HCT116 (cell line): ENCODE data around the gene TAF6. TPM values are rescaled to one million over a fixed set of nuclear protein-coding genes. Genes with fewer than 3 reads are reported as not detected.

ENCODE experiments used
- ATAC-seq: fragments of 200-7000 bp; cut with Tn5 transposase; 2 replicates; pipeline ENCODE4 v1.9.1; 2020; ENCODE audit warnings: mild to moderate bottlenecking, moderate library complexity
- BruUV-seq: library from RNA; stranded (reverse); fragments of 400-500 nt; replicated peaks from 2 replicates; lab custom pipeline; 2021; lab: Mats Ljungman, UMichigan
- CTCF ChIA-PET: fragments of 300-600 bp; sonication (Branson Sonifier 250); formaldehyde crosslinking; loops from one replicate; lab custom pipeline; 2021; ENCODE audit warnings: antibody characterized with exemption; lab: Charles Lee
- POLR2A ChIA-PET: fragments of 300-600, 350-600 bp; sonication (Branson Sonifier 250); formaldehyde crosslinking; loops from one replicate; lab custom pipeline; 2021; ENCODE audit warnings: antibody characterized with exemption; lab: Charles Lee
- RAD21 ChIA-PET, 2 experiments: fragments of 300-600 bp; sonication (Branson Sonifier 250); formaldehyde crosslinking; loops; one replicate each; lab custom pipeline; 2023; ENCODE audit warnings: low total read pairs in 2 of 2; ENCODE audit not compliant: uncharacterized antibody in 2 of 2, unreplicated experiment in 2 of 2, low non-redundant PET in 1 of 2; lab: Charles Lee
- DNase-seq: peaks from one replicate; pipeline ENCODE4 v3.0.0-alpha.2; 2010; ENCODE audit warnings: low read depth, low spot score
- H2AFZ ChIP-seq: fragments of 200-600 bp; shearing (Covaris generic), sonication (generic); 2 replicates; pipeline ENCODE4 v1.6.1; 2017; ENCODE audit warnings: low read depth, mixed run types, mixed read lengths, antibody characterized with exemption, low read length; ENCODE audit not compliant: poor library complexity, severe bottlenecking
- H3K27ac ChIP-seq: 2 replicates; pipeline ENCODE4 v1.5.1; 2012; ENCODE audit warnings: low read depth, low read length
- H3K27me3 ChIP-seq: fragments of 200-600 bp; sonication (generic); 2 replicates; pipeline ENCODE4 v1.6.1; 2016; ENCODE audit warnings: mixed run types, low read length, mixed read lengths; ENCODE audit not compliant: insufficient read depth
- H3K36me3 ChIP-seq, 2 experiments: fragments of 200-500 bp in 1 of 2; fragments of 200-600 bp in 1 of 2; sonication (Bioruptor generic) in 1 of 2; sonication (generic) in 1 of 2; 2 replicates each; pipeline versions ENCODE4 v1.5.1 to v1.6.1; 2014 to 2016; ENCODE audit warnings: low read length in 2 of 2, inconsistent platforms in 1 of 2, mixed read lengths in 1 of 2, mixed run types in 1 of 2; ENCODE audit not compliant: insufficient read depth in 2 of 2, control insufficient read depth in 1 of 2
- H3K4me1 ChIP-seq, 2 experiments: fragments of 200-600 bp in 1 of 2; sonication (generic) in 1 of 2; 2 replicates each; pipeline versions ENCODE4 v1.5.1 to v1.6.1; 2012 to 2017; ENCODE audit warnings: low read length in 2 of 2, inconsistent platforms in 1 of 2, mild to moderate bottlenecking in 1 of 2, mixed read lengths in 1 of 2, mixed run types in 1 of 2, moderate library complexity in 1 of 2; ENCODE audit not compliant: insufficient read depth in 2 of 2, control insufficient read depth in 1 of 2
- H3K4me2 ChIP-seq: fragments of 200-600 bp; sonication (generic); 2 replicates; pipeline ENCODE4 v1.6.1; 2017; ENCODE audit warnings: mixed run types, low read length, mixed read lengths
- H3K4me3 ChIP-seq, 2 experiments: fragments of 200-600 bp in 1 of 2; sonication (generic) in 1 of 2; replicated peaks in 1 of 2; 2 replicates each; pipeline ENCODE4 v1.5.1; 2011 to 2016; ENCODE audit warnings: low read length in 2 of 2, control low read depth in 1 of 2, low read depth in 1 of 2, mild to moderate bottlenecking in 1 of 2, mixed read lengths in 1 of 2, mixed run types in 1 of 2
- H3K79me2 ChIP-seq: fragments of 200-600 bp; sonication (generic); 2 replicates; pipeline ENCODE4 v1.6.1; 2017; ENCODE audit warnings: mild to moderate bottlenecking, mixed run types, low read length, moderate library complexity, mixed read lengths; ENCODE audit not compliant: insufficient read depth
- H3K9ac ChIP-seq: fragments of 200-600 bp; sonication (generic); 2 replicates; pipeline ENCODE4 v1.6.1; 2016; ENCODE audit warnings: low read length, mixed read lengths
- H3K9me2 ChIP-seq: fragments of 200-600 bp; sonication (generic), shearing (Covaris generic); 2 replicates; pipeline ENCODE4 v1.6.1; 2017; ENCODE audit warnings: mixed run types, mild to moderate bottlenecking, moderate library complexity; ENCODE audit not compliant: insufficient read depth
- H3K9me3 ChIP-seq, 2 experiments: fragments of 200-500 bp in 1 of 2; fragments of 200-600 bp in 1 of 2; sonication (Bioruptor generic) in 1 of 2; sonication (generic) in 1 of 2; 2 replicates each; pipeline ENCODE4 v1.6.1; 2014 to 2017; ENCODE audit warnings: low read length in 2 of 2, mixed read lengths in 2 of 2, inconsistent platforms in 1 of 2, low read depth in 1 of 2, mild to moderate bottlenecking in 1 of 2, mixed run types in 1 of 2, moderate library complexity in 1 of 2; ENCODE audit not compliant: control insufficient read depth in 1 of 2, insufficient read depth in 1 of 2
- H4K20me1 ChIP-seq: fragments of 200-600 bp; sonication (generic), shearing (Covaris generic); 2 replicates; pipeline ENCODE4 v1.6.1; 2017; ENCODE audit warnings: mixed run types, mild to moderate bottlenecking, moderate library complexity; ENCODE audit not compliant: insufficient read depth
- CEBPB ChIP-seq: IDR thresholded peaks from 2 replicates; pipeline ENCODE4 v1.6.1; 2012; ENCODE audit warnings: low read depth
- CTCF ChIP-seq, 3 experiments: fragments of 200-600 bp in 1 of 3; sonication (generic) in 1 of 3; IDR thresholded peaks in 2 of 3; conservative IDR thresholded peaks in 1 of 3; 2 replicates each; pipeline ENCODE4 v1.5.1; 2012 to 2017; ENCODE audit warnings: low read depth in 2 of 3, low read length in 2 of 3, antibody characterized with exemption in 1 of 3, borderline replicate concordance in 1 of 3, control low read depth in 1 of 3, mild to moderate bottlenecking in 1 of 3, mixed read lengths in 1 of 3, mixed run types in 1 of 3, moderate library complexity in 1 of 3; ENCODE audit not compliant: insufficient read depth in 1 of 3
- EGR1 ChIP-seq: IDR thresholded peaks from 2 replicates; pipeline ENCODE4 v1.6.1; 2012; ENCODE audit warnings: low read depth
- ELF1 ChIP-seq: IDR thresholded peaks from 2 replicates; pipeline ENCODE4 v1.6.1; 2012; ENCODE audit warnings: low read depth, borderline replicate concordance
- EZH2 ChIP-seq: fragments of 200-600 bp; sonication (generic); IDR thresholded peaks from 2 replicates; pipeline ENCODE4 v1.6.1; 2017; ENCODE audit warnings: antibody characterized with exemption, mixed run types
- FOSL1 ChIP-seq: IDR thresholded peaks from 2 replicates; pipeline ENCODE4 v1.6.1; 2012; ENCODE audit warnings: low read depth
- JUND ChIP-seq: IDR thresholded peaks from 2 replicates; pipeline ENCODE4 v1.6.1; 2012
- MAX ChIP-seq: IDR thresholded peaks from 2 replicates; pipeline ENCODE4 v1.6.1; 2012
- POLR2AphosphoS5 ChIP-seq: IDR thresholded peaks from 2 replicates; pipeline ENCODE4 v1.6.1; 2011; ENCODE audit warnings: mild to moderate bottlenecking, low read depth, low read length, moderate library complexity
- SIN3A ChIP-seq: IDR thresholded peaks from 2 replicates; pipeline ENCODE4 v1.6.1; 2012; ENCODE audit warnings: low read depth
- SP1 ChIP-seq: IDR thresholded peaks from 2 replicates; pipeline ENCODE4 v1.6.1; 2012; ENCODE audit warnings: low read depth
- SRF ChIP-seq: IDR thresholded peaks from 2 replicates; pipeline ENCODE4 v1.6.1; 2012; ENCODE audit warnings: low read depth
- TCF7L2 ChIP-seq: IDR thresholded peaks from 2 replicates; pipeline ENCODE4 v1.7.0; 2011; ENCODE audit warnings: borderline replicate concordance, inconsistent platforms; ENCODE audit not compliant: insufficient read depth, insufficient read length; ENCODE audit errors: extremely low read depth
- YY1 ChIP-seq: IDR thresholded peaks from 2 replicates; pipeline ENCODE4 v1.6.1; 2011; ENCODE audit warnings: low read length, low read depth, moderate library complexity, mild to moderate bottlenecking; ENCODE audit not compliant: insufficient replicate concordance; ENCODE audit errors: extremely low read depth
- ZFX ChIP-seq: fragments of 450-650 bp; IDR thresholded peaks from 2 replicates; pipeline ENCODE4 v1.6.1; 2017
- intact Hi-C: fragments of 100-400 bp; cut with micrococcal nuclease; formaldehyde crosslinking; loops from 2 replicates; pipeline ENCODE4 v1.10.0; 2022
- total RNA-seq: library from RNA; stranded (reverse); gene quantifications from one replicate; pipeline ENCODE4 v1.2.1, GENCODE V29; 2021; ENCODE audit not compliant: unreplicated experiment
- TF ChIP-seq, protein P1 (sequence below): IDR thresholded peaks from 2 replicates; pipeline ENCODE4 v1.6.1; 2012
- TF ChIP-seq, protein P2 (sequence below): IDR thresholded peaks from 2 replicates; pipeline ENCODE4 v1.6.1; 2012; ENCODE audit warnings: low read depth

TAF6 gene
- total RNA-seq, 1 experiment from 2014 or later: 67.4 TPM

GRCh38 chr7:100156331-100157068 is 37.3 kb upstream of the TAF6 start:
- RAD21 ChIA-PET: interaction anchor here in 1 of 2 experiments (0.6 kb wide), 1 partner anchor 69 kb away, joined by 11 read pairs; no protein-coding TSS in a partner anchor
- BruUV-seq: no TSS peak
- peak overlapping the region in 1 of 2 experiments; percentile 91; a peak in 2 of 4 replicates for H3K4me3 ChIP-seq
- CTCF ChIA-PET: interaction anchor here (1.0 kb wide), 1 partner anchor 8 kb away, joined by 4 read pairs; the partner anchor contains the start of gene LAMTOR4
- POLR2A ChIA-PET: no interaction called here
- H3K9me2 ChIP-seq: no peaks in the 10 kb centered on the region
- no peak for TF ChIP-seq YY1
- no peak for TF ChIP-seq POLR2AphosphoS5
- no peak for TF ChIP-seq SRF
- no peak for TF ChIP-seq CTCF (IDR thresholded peaks at IDR 0.05 in 2 of 3, conservative IDR thresholded peaks at IDR 0.05 in 1 of 3; ENCODE audit: borderline replicate concordance in 1 of 3, insufficient read depth in 1 of 3, low read depth in 2 of 3, low read length in 2 of 3)
- no peak for TF ChIP-seq FOSL1
- TF ChIP-seq ZFX: no peak
- TF ChIP-seq SP1: no peak
- no peak for TF ChIP-seq EZH2
- TF ChIP-seq CEBPB: no peak
- no peak for TF ChIP-seq SIN3A
- TF ChIP-seq JUND: no peak
- TF ChIP-seq, protein P1, sequence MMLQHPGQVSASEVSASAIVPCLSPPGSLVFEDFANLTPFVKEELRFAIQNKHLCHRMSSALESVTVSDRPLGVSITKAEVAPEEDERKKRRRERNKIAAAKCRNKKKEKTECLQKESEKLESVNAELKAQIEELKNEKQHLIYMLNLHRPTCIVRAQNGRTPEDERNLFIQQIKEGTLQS: no peak
- no peak for TF ChIP-seq TCF7L2
- TF ChIP-seq, protein P2, sequence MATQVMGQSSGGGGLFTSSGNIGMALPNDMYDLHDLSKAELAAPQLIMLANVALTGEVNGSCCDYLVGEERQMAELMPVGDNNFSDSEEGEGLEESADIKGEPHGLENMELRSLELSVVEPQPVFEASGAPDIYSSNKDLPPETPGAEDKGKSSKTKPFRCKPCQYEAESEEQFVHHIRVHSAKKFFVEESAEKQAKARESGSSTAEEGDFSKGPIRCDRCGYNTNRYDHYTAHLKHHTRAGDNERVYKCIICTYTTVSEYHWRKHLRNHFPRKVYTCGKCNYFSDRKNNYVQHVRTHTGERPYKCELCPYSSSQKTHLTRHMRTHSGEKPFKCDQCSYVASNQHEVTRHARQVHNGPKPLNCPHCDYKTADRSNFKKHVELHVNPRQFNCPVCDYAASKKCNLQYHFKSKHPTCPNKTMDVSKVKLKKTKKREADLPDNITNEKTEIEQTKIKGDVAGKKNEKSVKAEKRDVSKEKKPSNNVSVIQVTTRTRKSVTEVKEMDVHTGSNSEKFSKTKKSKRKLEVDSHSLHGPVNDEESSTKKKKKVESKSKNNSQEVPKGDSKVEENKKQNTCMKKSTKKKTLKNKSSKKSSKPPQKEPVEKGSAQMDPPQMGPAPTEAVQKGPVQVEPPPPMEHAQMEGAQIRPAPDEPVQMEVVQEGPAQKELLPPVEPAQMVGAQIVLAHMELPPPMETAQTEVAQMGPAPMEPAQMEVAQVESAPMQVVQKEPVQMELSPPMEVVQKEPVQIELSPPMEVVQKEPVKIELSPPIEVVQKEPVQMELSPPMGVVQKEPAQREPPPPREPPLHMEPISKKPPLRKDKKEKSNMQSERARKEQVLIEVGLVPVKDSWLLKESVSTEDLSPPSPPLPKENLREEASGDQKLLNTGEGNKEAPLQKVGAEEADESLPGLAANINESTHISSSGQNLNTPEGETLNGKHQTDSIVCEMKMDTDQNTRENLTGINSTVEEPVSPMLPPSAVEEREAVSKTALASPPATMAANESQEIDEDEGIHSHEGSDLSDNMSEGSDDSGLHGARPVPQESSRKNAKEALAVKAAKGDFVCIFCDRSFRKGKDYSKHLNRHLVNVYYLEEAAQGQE: no peak
- TF ChIP-seq MAX: no peak
- TF ChIP-seq ELF1: no peak
- no peak for TF ChIP-seq EGR1
- peaks cover 29% of the 10 kb centered on the region for H3K79me2 ChIP-seq
- no peaks in the 10 kb centered on the region for H3K9me3 ChIP-seq
- no peak for ATAC-seq
- intact Hi-C loops: no loop called here
- peak overlapping the region; percentile 93 for H3K4me2 ChIP-seq
- H3K4me1 ChIP-seq: peaks cover 12 to 22% of the 10 kb centered on the region in 2 experiments
- H3K36me3 ChIP-seq: peaks cover 14 to 16% of the 10 kb centered on the region in 2 experiments; a peak in 3 of 4 replicates
- no peaks in the 10 kb centered on the region for H4K20me1 ChIP-seq
- H3K27me3 ChIP-seq: no peaks in the 10 kb centered on the region
- DNase-seq: no peak
- H3K9ac ChIP-seq: peak overlapping the region; percentile 84; the same call in 1 of the 2 replicates
- no peak overlapping the region for H2AFZ ChIP-seq
- peak overlapping the region; percentile 91 for H3K27ac ChIP-seq
